RWPE2 (cell line): ENCODE data around the gene BRME1.

ENCODE experiments used
- ATAC-seq: fragments of 200-7000 bp; cut with Tn5 transposase; 3 replicates; pipeline ENCODE4 v1.9.1; 2021; ENCODE audit warnings: low read depth
- DNase-seq: peaks from one replicate; pipeline ENCODE4 v3.0.0-alpha.2; 2020; ENCODE audit warnings: low spot score
- H3K27ac ChIP-seq: fragments of 450-650 bp; 2 replicates; pipeline ENCODE4 v1.5.1; 2017; ENCODE audit warnings: mild to moderate bottlenecking; ENCODE audit not compliant: poor library complexity, severe bottlenecking
- H3K27me3 ChIP-seq: fragments of 250-450 bp; sonication (Bioruptor Pico); 2 replicates; pipeline ENCODE4 v1.5.1; 2021; ENCODE audit warnings: mild to moderate bottlenecking, moderate library complexity; ENCODE audit not compliant: insufficient read depth, poor library complexity, severe bottlenecking
- H3K36me3 ChIP-seq: fragments of 250-450 bp; sonication (Bioruptor Pico); 2 replicates; pipeline ENCODE4 v1.5.1; 2020; ENCODE audit warnings: low read depth, mild to moderate bottlenecking, moderate library complexity
- H3K4me1 ChIP-seq: fragments of 250-450 bp; sonication (Bioruptor Pico); 2 replicates; pipeline ENCODE4 v1.5.1; 2021; ENCODE audit warnings: mild to moderate bottlenecking, moderate library complexity; ENCODE audit not compliant: insufficient read depth, poor library complexity, severe bottlenecking
- H3K4me3 ChIP-seq: fragments of 250-450 bp; sonication (Bioruptor Pico); 2 replicates; pipeline ENCODE4 v1.5.1; 2021; ENCODE audit warnings: mild to moderate bottlenecking, moderate library complexity; ENCODE audit not compliant: severe bottlenecking
- H3K9me3 ChIP-seq: fragments of 250-450 bp; sonication (Bioruptor Pico); 2 replicates; pipeline ENCODE4 v1.5.1; 2021; ENCODE audit warnings: mild to moderate bottlenecking, moderate library complexity; ENCODE audit not compliant: severe bottlenecking
- TF ChIP-seq, protein P1 (sequence below): fragments of 450-650 bp; IDR thresholded peaks from one replicate; pipeline ENCODE4 v1.5.1; 2017; ENCODE audit warnings: mild to moderate bottlenecking, moderate library complexity; ENCODE audit not compliant: poor library complexity, severe bottlenecking

The BRME1 gene

GRCh38 chr19:13932149-13932637 lies 26.3 kb upstream of the BRME1 start:
- ATAC-seq (no peak), DNase-seq (no peak)
- Histone ChIP-seq H3K36me3 (peaks cover 4% of the 10 kb centered on the region), H3K4me3 (no peak overlapping the region), H3K4me1 (peaks cover 2% of the 10 kb centered on the region), H3K9me3 (no peaks in the 10 kb centered on the region), H3K27ac (no peak overlapping the region), H3K27me3 (no peaks in the 10 kb centered on the region)
- TF ChIP-seq, protein P1, sequence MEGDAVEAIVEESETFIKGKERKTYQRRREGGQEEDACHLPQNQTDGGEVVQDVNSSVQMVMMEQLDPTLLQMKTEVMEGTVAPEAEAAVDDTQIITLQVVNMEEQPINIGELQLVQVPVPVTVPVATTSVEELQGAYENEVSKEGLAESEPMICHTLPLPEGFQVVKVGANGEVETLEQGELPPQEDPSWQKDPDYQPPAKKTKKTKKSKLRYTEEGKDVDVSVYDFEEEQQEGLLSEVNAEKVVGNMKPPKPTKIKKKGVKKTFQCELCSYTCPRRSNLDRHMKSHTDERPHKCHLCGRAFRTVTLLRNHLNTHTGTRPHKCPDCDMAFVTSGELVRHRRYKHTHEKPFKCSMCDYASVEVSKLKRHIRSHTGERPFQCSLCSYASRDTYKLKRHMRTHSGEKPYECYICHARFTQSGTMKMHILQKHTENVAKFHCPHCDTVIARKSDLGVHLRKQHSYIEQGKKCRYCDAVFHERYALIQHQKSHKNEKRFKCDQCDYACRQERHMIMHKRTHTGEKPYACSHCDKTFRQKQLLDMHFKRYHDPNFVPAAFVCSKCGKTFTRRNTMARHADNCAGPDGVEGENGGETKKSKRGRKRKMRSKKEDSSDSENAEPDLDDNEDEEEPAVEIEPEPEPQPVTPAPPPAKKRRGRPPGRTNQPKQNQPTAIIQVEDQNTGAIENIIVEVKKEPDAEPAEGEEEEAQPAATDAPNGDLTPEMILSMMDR: no peak

GRCh38 chr19:13931391-13932148 lies 25.7 kb upstream of the BRME1 start:
- Histone ChIP-seq H3K4me1 (peaks cover 2% of the 10 kb centered on the region), H3K36me3 (peaks cover 4% of the 10 kb centered on the region), H3K4me3 (no peak overlapping the region), H3K27ac (no peak overlapping the region), H3K27me3 (no peaks in the 10 kb centered on the region), H3K9me3 (no peaks in the 10 kb centered on the region)
- no peak for ATAC-seq
- DNase-seq: no peak
- TF ChIP-seq, protein P1: no peak

GRCh38 chr19:13930402-13930801 lies 24.5 kb upstream of the BRME1 start:
- peaks cover 10% of the 10 kb centered on the region for H3K36me3 ChIP-seq
- ATAC-seq: no peak

DNA sequence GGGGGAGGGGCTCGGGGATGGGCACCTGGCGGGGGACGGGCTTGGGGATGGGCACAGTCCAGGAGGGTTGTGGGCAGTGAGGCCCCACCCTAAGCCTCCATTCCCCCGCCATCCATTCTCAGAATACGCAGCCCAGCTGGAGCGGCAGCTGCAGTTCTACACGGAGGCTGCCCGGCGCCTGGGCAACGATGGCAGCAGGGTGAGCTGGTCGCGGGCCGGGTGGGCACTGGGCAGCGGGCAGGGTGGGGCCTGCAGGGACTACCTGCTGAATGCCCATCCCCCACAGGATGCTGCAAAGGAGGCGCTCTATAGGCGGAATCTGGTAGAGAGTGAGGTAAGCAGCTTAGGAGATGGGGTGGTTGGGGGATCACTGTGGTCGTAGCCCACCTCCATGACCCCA lies 24.0 kb upstream of the BRME1 start:
- Histone ChIP-seq H3K27ac (no peak overlapping the region), H3K4me1 (peaks cover 2% of the 10 kb centered on the region), H3K36me3 (peaks cover 12% of the 10 kb centered on the region), H3K27me3 (no peaks in the 10 kb centered on the region), H3K9me3 (no peaks in the 10 kb centered on the region), H3K4me3 (no peak overlapping the region)
- DNase-seq: no peak
- ATAC-seq: no peak
- TF ChIP-seq, protein P1: no peak

More at GRCh38 chr19:13930402-13930801, 24.5 kb upstream of the BRME1 start:
- H3K27ac ChIP-seq: no peak overlapping the region
- peaks cover 2% of the 10 kb centered on the region for H3K4me1 ChIP-seq
- no peaks in the 10 kb centered on the region for H3K27me3 ChIP-seq
- no peak overlapping the region for H3K4me3 ChIP-seq
- TF ChIP-seq, protein P1: no peak
- no peaks in the 10 kb centered on the region for H3K9me3 ChIP-seq
- DNase-seq: no peak

DNA sequence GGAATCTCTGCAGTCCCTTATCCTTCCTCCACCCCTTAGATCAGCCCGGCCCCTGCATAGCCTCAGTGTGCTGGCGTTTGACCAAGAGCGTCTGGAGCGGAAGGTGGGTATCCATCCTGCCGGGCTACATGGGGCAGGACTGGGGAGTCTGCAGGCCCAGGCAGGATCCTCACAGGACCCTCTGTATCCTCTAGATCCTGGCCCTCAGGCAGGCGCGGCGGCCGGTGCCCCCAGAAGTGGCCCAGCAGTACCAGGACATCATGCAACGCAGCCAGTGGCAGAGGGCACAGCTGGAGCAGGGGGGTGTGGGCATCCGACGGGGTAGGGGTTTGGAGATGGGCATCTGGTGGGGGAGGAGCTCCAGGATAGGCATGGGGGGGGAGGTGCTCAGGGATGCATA lies 23.4 kb upstream of the BRME1 start:
- DNase-seq: no peak
- no peak overlapping the region for H3K27ac ChIP-seq

More for the DNA sequence above, 23.4 kb upstream of the BRME1 start:
- Histone ChIP-seq H3K4me1 (peaks cover 2% of the 10 kb centered on the region), H3K27me3 (no peaks in the 10 kb centered on the region), H3K4me3 (no peak overlapping the region), H3K36me3 (peaks cover 16% of the 10 kb centered on the region), H3K9me3 (no peaks in the 10 kb centered on the region)
- ATAC-seq: no peak
- TF ChIP-seq, protein P1: no peak
